ENCODE results near the gene ARL3. TPM values are rescaled to one million over a fixed set of nuclear protein-coding genes. Genes with fewer than 3 reads are reported as not detected.

Gene ARL3
- total RNA-seq, 1 donor from 2014 or later, result 9.5 TPM

DNA sequence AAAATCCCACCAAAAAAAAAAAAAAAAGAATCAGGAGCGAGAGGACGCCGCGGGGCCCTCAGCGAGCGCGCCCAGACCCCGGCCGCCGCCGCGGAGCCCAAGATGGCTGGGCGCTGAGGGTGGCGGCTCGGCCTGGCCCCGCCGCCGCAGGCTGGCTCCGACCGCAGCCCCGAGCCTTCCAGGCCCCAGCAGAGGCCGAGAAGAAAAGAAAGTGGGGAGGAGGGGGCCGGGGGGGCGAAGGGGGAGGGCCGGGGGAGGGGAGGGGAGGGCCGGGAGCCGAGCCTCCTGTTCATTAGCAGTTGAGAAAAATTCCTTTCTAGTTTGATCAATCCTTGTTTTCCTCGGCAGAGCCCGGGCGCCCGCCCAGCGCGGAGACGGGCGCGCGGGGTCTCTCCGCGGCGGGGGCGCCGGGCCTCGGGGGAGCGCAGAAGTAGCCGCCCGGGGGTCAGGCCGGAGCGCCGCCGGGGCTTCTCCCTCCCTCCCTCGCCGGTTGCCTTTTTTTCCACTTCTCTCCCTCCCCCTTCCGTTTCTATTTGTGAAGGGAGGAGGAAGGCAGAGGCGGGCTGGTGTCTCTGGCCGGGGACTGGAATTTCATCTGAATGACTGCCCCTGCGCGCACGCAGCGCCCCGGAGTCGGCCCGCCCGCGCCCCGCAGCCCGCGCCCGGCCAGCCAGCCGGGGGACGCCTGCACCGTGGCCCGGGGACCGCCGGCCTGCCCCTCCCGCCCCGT, 70.7 kb downstream of the ARL3 start:
- no peak for DNase-seq (ENCODE audit: low read depth)
- peak overlapping the region; percentile 81 for H3K4me3 ChIP-seq (ENCODE audit: low read depth, low read length)

DNA sequence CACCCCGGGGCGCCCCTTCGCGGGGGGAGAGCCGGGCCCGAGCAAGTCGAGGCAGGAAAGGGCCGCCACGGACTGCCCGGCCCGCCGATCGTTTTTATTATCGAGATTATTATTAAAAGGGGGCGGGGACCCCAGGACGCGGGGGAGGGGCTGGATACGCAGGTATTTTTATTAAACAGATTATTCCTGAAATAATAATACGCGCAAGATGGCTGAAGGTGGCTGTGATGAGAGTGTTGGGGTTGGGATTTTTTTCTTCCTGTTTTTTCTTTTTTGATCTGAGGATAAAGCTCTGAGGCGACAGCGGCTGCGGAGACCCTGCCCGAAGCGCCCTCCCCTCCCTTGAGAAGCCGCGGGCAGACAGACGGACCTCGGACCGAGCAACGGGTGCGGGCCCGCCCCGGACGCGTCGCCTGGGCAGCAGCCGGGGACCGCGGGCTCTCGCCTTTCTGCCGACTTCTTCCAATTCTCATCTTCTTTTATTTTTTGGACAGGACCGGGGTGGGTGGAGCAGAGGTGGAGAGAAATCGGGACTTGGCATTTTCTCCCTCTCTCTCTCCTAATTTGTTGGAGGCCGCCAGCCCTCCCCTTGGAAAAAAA, 71.4 kb downstream of the ARL3 start:
- H3K4me3 ChIP-seq (ENCODE audit: low read depth, low read length), result peak overlapping the region; percentile 81
- TF ChIP-seq, protein P1, sequence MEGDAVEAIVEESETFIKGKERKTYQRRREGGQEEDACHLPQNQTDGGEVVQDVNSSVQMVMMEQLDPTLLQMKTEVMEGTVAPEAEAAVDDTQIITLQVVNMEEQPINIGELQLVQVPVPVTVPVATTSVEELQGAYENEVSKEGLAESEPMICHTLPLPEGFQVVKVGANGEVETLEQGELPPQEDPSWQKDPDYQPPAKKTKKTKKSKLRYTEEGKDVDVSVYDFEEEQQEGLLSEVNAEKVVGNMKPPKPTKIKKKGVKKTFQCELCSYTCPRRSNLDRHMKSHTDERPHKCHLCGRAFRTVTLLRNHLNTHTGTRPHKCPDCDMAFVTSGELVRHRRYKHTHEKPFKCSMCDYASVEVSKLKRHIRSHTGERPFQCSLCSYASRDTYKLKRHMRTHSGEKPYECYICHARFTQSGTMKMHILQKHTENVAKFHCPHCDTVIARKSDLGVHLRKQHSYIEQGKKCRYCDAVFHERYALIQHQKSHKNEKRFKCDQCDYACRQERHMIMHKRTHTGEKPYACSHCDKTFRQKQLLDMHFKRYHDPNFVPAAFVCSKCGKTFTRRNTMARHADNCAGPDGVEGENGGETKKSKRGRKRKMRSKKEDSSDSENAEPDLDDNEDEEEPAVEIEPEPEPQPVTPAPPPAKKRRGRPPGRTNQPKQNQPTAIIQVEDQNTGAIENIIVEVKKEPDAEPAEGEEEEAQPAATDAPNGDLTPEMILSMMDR (conservative IDR thresholded peaks at IDR 0.05; ENCODE audit: low read depth, low read length), result no peak
- DNase-seq (ENCODE audit: low read depth), result no peak

More for the DNA sequence above, 70.7 kb downstream of the ARL3 start:
- TF ChIP-seq, protein P1 (conservative IDR thresholded peaks at IDR 0.05; ENCODE audit: low read depth, low read length), result no peak

DNA sequence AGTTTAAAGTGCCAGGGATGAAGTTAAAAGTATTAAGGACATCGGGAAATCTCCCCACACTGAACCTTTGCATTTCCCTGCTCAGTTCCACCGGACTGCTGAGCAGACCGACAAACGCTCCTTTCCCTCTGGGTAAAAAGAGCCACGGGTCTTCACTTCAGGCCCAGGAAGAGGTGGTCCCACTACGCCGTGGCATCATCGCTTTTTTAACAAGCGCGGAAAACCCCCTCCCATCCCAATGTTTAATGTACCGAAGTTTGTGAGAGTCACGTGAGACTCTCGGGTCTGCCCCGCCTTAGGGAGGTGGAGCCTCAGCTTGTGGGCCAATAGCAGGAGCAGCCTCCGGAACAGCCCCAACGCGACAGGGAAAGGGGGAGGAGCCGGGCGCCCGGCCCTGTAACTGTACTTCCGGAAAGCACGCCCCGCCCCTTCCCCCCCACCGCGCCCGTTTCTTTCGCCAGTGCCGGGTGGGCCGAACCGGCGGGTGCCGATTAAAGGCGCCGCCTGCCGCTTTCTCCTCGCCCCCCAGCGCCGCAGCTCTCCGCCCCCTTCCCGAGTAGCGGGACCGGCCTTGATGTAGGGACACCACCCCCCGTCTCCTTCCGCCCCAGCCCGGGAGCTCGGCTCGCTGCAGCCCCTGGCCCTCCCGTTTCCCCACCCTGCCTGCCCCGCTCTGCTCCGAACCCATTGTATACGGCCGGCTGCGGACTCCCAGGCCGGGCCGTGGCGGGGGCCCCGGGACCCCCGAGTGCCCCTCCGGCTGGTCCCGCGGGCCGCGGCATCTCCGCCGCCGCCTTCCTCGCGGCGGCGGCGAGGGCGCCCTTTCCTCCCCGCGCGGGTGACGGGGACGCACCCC, 72.1 kb downstream of the ARL3 start:
- TF ChIP-seq, protein P1 (conservative IDR thresholded peaks at IDR 0.05; ENCODE audit: low read depth, low read length), result no peak
- peak; percentile 59 for DNase-seq (ENCODE audit: low read depth)
- peak overlapping the region; percentile 81 for H3K4me3 ChIP-seq (ENCODE audit: low read depth, low read length)

DNA sequence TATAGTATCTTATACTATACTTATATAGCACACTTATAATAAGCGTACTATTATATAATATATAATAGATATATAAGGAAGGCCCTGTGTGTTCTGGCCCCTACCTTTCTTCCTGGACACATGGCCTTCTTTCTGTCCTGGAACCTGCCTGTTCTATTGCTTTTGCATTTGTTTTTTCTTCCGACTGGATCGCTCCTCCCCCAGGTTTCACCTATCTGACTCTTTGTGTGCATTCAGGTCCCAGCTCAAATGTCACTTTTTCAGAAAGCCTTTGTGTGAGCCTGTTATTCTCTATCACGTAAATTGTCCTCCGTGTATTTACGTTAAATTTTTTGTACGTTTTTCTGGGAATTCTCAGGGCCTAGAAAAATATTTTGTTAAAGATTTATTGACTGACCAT, 72.8 kb downstream of the ARL3 start:
- DNase-seq (ENCODE audit: low read depth), result no peak
- TF ChIP-seq, protein P1 (conservative IDR thresholded peaks at IDR 0.05; ENCODE audit: low read depth, low read length), result no peak
- peak overlapping the region; percentile 81 for H3K4me3 ChIP-seq (ENCODE audit: low read depth, low read length)

DNA sequence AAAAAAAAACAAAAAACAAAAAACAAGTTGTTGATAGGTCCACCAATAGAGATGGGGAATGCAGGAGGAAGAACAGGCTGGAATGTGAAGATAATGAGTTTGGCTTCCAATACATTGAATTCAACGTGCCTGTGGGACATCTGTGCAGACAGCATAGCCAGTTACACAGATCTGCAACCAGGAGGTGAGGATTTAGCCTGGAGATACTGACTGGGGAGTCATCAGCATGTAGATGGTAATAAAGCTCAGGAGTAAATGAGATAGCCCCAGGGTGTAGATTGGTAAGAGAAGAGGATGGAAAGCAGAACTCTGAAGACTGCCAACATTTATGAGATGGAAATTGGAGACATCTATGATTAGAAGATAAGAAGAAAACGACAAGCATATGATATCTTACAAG, 74.7 kb downstream of the ARL3 start:
- no peak for DNase-seq (ENCODE audit: low read depth)
- no peak overlapping the region for H3K4me3 ChIP-seq (ENCODE audit: low read depth, low read length)
- TF ChIP-seq, protein P1 (conservative IDR thresholded peaks at IDR 0.05; ENCODE audit: low read depth, low read length), result no peak

DNA sequence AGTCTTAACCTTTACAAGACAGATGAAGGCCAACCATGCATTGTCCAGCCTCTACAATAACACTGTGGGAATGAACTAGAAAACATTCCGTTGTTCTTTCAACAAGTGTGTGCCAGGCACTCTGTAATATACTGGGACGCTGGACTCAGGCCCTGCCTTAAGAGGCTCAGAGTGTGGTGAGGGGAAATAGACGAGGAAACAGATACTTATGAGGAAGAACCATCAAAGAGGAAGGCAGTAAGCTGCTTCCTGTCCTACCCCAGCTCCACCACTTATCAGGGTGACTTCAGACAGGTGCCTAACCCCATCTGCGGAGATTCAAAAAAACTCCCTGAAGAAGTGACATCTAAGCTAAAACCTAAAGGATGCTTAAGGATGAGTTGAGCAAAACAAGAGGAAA, 78.8 kb downstream of the ARL3 start:
- no peak for DNase-seq (ENCODE audit: low read depth)
- TF ChIP-seq, protein P1 (conservative IDR thresholded peaks at IDR 0.05; ENCODE audit: low read depth, low read length), result no peak
- H3K4me3 ChIP-seq (ENCODE audit: low read depth, low read length), result no peak overlapping the region
